NOMO-1 treated with DMSO at 0.1 percent for 48 hours (cell line): ENCODE results near the gene CHPT1.
"Not testable (repeated sequence)": the region's sequence is repeated elsewhere in the genome, so short reads cannot be mapped to it uniquely, and the experiment has no call there.

Experiments used
- DNase-seq: peaks from one replicate; lab custom pipeline; 2025; ENCODE audit not compliant: unreplicated experiment; lab: John Stamatoyannopoulos, UW

The CHPT1 gene

DNA sequence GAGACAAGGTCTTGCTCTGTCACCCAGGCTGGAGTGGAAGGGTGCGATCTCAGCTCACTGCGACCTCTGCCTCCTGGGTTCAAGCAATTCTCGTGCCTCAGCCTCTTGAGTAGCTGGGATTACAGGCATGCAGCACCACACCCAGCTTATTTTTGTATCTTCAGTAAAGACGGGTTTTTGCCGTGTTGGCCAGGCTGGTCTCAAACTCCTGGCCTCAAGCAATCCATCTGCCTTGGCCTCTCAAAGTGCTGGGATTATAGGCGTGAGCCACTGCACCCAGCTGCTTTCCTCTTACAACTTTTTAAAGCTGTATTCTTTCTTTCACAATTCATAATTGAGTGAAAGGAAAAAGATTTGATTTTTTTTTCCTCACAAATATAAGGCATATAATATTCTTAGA lies 15.8 kb upstream of the CHPT1 start:
- DNase-seq = not testable (repeated sequence)

DNA sequence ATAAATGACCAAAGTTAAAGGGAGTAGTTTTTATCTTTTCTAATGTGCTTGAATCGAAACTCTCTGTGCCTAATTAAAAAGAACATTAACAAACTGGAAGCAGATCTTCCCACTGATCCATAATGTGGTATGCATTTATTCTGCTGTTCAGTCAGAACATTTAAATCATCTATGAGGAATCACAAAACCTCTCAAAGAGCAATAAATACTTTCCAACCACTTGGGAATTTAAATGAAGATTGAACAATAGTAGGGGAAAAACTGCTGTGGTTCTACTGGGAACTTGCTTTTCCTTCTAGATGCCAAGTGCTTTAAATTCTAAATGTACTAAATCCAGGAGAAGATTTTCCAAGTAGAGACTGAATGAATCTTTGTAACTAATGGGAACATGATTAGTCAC lies 12.3 kb upstream of the CHPT1 start:
- no peak for DNase-seq

DNA sequence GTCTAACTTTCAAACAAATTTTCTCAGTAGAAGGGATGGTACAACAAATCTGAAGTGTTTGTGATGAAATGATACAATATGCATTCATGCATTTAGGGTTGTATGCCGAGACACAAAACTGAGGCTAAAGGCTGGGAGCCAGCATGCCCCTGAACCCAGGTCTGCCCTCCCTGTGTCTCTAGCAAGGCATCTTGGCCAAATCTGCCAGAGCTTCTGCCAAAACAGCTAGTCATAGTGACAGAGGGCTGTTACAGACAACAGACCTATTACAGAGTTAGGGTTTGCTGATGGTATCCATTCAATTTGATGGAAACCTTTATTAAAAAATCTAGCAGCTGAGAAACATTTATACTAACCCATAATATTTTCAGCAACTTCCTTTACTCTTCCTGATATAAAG lies 11.3 kb upstream of the CHPT1 start:
- DNase-seq = no peak

DNA sequence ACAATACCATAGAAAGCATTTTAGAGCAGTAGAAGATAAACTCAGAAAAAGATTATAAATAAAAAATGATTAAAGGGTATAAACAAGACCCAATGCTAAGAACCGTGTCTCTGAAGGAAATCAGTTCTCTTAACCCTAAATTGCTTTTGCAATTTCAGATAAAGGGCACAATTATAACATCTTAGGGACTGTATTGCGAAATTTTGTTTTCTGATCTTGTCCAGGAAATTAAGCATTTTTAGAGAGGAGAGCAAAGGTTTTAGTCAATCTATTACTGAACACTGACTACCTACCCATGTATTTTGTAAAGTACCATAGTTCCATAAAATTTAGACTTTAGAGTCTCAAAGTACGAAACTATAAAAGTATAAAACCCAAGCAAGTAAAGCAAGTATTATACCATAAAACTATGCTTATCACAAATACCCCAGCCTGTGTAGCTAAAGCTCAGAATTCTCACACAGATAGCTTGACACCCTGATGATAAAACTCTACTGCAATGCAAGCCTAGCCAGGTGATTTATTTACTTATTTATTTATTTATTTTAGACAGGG lies 6.8 kb upstream of the CHPT1 start:
- DNase-seq = no peak

DNA sequence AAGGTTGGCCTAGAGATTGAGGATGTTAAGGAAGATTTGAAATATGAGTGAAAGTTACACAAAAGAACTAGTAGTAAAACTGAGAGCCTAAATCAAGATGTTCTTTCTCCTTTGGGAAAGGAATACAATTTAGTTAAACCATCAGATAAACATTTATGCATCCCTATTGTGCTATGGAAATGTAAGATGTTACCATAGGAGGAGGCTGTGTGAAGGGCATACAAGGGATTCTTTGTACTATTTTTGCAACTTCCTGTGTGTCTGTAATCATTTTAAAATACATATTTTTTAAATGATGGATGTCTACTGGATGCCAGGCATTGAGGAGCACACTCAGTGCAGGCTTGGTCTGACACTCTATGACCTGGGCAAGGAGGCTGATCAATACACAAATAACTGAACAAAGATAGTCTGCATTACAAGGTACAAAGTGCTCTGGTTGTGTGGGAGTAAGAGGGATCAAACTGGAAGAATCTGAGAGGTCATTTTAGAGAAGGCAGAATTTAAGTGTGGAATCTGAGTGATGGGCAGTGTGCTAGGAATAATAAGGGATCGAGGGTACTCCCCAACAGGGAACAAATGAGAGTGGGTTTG lies 5.8 kb upstream of the CHPT1 start:
- DNase-seq = no peak

DNA sequence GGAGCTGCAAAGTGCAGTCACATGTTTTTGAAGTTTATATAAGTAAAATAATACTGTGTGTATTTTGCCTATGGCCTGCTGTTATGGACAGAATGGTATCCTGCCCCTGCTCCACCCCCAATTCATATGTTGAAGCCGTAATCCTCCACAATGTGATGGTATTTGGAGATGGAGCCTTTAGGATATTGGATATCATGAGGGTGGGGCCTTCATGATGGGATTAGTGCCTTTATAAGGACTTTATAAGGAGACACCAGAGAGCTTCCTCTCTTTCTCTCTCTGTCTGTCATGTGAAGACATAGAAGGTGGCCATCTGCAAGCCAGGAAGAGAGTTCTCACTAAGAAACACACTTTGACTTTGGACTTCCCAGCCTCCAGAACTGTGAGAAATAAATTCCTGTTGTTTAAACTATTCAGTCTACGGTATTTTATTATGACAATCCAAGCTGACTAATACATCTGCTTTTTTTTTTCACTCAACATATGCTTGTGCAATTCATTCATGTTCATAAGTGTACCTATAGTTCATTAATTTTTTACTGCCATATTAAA lies 3.1 kb upstream of the CHPT1 start:
- DNase-seq = no peak

DNA sequence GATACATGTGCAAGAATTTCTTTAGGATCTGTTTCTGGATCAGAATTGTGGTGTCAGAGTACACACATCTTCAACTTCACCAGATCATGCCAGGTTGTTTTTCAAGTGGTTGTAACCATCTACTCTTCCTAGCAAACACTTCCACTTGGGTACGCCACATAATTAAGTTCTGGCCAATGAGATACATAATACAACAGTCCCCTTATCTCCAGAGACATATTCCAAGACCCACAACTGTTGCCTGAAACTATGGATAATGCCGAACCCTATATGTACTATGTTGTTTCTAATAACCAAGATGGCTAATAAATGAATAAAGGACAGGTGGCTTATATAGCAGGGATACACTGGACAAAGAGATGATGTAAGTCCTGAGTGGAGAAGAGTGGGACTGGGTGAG lies 2.5 kb upstream of the CHPT1 start:
- no peak for DNase-seq

DNA sequence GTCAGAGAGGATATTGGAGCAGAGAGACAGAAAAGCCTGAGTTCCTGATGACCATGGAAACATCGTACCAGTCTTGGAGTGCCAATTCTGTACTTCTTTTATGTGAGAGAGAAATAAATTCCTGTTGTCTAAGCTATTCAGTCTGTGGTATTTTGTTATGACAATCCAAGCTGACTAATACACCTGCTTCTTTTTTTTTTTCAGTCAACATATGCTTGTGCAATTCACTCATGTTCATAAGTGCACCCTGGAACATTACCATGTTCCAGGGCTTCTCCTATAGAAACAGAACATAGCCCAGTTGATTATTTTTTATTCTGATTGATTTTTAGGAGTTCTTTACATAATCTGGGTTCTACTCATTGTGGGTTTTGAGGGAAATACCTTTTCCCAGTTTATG lies 1.7 kb upstream of the CHPT1 start:
- no peak for DNase-seq

DNA sequence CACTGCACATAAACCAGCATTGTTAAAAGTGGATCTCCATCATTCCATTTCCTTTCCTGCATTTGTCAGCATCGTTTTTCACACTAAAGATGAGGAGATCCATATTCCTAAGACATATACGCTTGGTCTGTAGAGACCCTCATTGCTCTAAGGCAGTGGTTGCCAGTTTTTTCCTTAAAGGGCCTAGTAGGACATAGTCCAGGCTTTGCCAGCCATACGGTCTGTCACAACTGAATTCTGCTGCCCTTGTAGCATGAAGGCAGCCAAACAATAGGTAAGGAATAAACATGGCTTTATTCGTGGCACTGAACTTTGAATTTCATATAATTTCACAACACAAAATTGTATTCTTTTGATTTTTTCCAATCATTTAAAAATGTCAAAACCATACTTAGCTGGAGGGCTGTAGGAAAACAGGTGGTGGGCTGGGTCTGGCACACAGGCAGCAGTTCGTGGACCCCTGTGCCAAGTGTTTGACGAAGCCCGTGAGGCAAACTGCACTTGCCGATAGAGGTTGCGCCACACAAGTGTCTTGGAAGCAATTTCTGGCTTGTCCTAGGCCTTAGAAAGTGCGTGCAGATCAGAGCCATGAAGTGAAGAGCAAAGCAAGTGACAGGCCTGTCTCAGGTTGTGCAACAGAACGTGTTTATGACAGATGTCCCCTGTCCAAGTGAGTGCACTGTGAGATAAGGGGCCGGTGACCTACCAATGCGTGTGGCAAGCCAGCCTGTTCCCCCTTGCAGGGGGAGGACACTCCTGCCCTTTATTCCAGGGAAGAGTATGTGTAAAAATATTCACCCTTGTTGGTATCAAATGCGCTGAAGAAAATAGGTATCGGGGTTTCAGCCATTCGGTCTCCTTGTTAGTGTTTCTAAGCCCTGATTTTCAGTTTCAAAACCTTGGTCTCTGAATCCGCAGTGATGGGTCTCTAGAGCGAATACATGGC lies 916 bp upstream of the CHPT1 start:
- peak; percentile 70 for DNase-seq

DNA sequence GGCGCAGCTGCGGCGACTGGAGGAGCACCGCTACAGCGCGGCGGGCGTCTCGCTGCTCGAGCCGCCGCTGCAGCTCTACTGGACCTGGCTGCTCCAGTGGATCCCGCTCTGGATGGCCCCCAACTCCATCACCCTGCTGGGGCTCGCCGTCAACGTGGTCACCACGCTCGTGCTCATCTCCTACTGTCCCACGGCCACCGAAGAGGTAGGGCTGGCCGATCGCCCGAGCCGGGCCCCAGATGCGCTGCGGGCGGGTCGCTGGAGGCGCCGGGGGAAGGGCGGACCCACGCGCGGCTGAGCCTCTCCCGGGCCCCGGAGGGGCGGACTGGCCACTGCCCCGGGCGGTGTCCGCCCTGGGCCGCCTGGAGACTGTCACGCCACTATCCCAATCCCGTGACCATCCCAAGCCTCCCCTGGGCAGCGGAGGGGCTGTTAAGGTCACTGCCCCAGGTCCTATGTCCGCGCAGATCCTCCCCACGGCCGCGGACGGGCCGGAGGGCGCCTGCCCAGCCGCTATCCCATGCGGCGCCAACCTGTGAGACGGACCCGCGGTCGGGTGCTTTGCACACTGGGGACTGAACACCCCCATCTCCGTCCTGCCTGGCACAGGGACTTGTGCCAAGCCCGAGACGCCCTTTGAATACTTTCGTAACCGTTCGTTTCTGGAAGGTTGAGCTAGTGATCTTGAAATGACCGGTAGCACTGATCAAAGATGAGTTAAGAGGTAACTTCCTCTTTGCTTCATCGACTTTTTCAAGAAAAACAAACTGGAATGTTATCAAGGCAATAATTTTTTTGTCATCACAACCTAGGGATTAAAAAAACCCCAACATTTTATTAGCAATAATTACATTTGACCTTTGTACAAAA lies 725 bp downstream of the CHPT1 start:
- peak; percentile 32 for DNase-seq

DNA sequence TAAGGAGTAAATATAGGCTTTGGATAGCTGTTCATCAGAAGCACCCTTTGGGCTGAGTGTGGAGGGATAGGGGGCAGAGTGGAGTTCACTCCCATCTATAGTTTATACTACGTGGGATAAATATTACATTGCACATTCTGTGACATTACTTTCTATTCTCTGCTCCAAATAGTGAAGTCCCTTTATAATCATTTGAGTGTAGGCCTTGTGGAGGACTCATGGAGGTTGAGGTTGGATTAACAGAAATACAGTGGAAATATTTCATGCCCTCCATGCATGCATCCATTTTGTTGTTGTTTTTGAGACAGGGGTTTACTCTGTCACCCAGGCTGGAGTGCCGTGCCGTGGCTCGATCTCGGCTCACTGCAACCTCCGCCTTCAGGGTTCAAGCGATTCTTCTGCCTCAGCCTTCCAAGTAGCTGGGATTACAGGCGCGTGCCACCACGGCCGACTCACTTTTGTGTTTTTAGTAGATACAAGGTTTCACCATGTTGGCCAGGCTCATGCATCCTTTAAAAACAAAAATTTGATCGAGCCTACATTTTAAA lies 1.4 kb downstream of the CHPT1 start:
- no peak for DNase-seq

DNA sequence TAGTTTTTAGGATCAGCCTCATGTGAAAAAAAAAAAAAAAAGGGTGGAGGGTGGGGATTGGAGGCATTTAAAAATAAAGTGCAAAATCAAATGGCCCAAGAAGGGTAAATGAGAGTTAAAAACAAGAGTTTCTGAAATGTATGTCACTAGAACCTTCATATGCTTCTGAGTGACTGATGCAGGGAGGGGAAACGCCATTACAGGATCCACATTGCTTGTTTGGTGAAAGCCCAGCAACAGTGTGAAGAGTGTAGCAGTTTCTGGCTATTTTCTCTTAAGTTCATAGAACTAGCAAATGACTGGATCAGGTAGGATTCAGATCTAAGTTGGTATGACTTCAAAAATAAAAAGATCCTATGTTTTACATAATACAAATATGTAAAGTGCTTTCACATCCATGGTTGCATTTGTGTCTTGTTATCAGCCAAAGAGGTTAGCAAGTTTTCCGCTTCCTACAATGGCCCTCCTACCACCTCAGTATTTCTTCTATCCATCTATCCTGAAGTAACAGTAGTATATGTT lies 2.9 kb downstream of the CHPT1 start:
- no peak for DNase-seq

DNA sequence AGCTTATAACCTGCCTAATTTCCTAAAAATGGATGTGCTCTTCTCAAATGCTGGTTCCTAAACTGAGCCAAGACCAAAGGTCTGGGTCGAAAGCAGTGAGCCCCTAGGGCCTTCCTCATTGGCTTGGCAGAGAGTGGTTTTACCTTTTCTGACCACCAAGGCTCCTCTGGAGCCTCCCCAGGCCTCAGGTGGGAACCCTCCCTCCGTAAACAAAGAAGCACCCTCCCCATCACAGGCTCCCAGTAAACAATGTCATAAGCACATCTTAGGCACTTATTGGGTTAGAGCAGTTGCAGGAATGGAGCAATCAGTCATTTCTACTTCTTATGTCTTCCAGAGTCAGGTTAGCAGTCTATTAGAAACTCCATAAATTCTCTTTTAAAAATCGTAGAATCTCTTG lies 6.0 kb downstream of the CHPT1 start:
- DNase-seq = no peak

DNA sequence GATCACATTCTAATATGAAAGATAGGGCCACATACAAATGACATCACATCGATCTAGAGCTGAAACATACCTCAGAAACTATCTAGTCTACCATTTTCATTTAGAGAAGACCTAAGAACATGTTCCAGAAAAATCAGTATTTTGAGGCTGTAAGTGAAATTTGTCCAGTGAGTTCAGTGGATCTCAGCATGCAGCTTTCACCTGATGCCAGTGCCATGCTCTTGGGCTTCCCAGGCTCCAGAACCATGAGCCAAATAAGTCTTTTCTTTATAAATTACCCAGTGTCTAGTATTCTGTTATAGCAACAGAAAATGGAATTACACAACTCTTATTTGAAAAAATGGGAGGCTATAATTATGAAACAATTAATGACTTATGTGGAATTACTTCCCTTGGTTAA lies 9.0 kb downstream of the CHPT1 start:
- DNase-seq = no peak

DNA sequence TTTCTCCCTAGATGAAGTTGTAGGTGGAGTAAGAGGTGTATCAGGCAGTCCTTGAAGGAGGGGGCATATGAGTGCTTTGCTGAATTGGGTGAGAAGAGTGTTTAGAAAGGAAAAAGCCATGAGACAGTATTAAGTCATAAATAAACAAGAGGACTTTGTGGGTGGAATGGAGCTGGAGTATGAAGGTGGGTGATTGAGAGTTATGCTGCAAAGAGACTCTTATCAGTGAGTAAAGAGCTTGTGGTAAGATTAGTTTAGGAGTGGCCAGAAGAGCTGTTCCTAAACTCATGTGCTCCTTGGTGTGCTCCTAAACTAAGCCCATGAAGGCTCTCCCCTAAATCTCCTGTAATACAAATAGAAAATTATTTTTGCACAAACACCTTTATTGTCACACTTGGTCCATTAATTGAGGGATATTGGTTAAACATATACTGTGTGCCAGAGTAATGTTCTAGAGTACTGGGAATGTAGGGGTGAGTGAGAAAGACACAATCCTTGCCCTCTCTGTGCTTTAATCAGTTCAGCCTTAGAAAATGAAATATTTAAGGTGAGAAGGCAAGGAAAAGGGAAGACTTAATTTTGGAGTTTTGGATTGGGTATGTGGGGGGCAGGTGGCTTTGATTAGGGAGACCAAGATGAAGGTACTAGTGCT lies 9.8 kb downstream of the CHPT1 start:
- no peak for DNase-seq

DNA sequence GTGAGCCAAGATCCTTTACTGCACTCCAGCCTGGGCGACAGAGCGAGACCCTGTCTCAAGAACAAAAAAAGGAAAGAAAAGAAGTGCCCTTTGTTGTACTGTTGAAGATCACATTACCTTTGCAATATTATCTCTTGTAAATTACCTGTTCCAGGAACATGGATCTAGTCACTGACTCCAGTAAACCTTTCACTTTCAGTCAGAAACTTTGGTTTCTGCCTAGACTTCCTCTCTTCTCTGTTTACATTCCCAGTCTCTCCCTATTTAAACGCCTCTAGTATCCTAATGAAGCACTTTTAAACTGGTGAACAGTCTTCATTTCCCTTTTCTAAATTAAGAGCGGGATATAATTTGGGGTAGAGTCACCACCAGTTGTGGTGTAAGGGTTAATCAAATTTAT lies 12.8 kb downstream of the CHPT1 start:
- no peak for DNase-seq

DNA sequence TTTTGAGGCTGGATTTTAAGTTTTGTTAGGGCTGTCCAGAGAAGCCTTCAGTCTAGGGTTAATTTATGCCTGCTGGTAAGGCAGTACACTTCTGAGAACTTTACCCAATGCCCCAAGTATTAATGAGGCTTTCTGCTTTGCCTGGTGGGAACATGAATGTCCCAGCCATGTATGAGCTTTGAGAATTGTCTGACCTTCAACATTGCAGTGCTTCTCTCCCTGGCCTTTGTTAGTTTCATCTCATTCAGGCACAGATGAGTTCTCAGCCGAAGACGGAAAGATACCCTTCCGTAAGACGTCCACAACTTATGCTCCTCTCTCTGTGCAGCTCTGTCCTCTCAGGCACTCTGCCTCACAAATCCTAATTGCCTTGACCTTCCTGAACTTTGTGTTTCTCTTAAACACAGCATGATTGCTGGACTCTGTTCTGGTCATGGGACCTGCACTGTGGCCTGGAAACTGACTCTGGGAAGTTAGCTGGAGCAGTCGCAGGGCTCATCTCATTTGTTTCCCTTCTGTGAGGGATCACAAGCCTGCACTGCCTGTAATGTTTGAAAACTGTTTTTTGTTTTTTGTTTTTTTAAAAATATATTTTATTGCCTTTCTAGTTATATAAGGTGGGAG lies 15.7 kb downstream of the CHPT1 start:
- no peak for DNase-seq

DNA sequence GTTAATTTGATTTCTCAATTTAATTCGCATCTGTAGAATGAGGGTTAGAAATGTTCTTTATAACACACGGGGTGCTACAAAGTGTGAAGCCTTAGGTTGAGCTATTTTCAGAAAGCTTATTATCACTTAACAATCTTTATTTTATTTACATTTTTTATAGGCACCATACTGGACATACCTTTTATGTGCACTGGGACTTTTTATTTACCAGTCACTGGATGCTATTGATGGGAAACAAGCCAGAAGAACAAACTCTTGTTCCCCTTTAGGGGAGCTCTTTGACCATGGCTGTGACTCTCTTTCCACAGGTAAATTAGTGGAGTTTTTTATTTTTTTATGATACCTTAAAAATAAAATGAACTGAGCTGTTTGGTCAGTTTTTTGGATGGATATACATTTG lies 16.5 kb downstream of the CHPT1 start:
- no peak for DNase-seq

DNA sequence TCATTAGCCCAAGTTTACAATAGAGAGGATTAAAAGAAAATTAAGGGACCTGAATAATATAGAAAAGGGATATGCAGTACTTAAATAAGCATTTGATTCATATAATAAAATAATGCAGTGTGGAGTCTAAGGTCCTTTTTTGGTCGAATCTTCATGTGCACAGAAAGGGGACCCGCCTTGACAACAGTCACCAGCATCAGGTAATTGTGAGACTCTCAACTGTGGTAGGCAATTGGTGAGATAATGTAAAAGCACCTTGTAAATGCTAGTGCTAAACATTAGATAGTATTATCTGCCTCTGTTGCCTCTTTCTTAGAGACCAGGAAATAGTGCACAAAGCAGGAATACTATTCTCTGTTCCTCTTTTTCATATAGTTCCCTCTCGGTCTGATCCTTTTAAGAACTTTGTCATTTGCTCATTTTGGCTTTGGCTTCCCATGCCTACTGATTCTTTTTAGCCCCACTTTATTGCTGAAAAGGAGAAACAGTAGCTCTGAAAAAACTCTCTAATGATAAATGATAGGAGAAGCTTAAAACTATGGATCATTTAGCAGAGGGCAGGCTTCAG lies 17.5 kb downstream of the CHPT1 start:
- DNase-seq = peak; percentile 37
